ENCODE results near the gene NR2C2AP.
"Not testable (repeated sequence)": the region's sequence is repeated elsewhere in the genome, so short reads cannot be mapped to it uniquely, and the experiment has no call there.

The NR2C2AP gene

GRCh38 chr19:19224852-19225494 is 21.8 kb upstream of the NR2C2AP start:
- no peak overlapping the region for H3K4me3 ChIP-seq (ENCODE audit: low read length)
- DNase-seq (ENCODE audit: low read depth) = no peak
- TF ChIP-seq, protein P1, sequence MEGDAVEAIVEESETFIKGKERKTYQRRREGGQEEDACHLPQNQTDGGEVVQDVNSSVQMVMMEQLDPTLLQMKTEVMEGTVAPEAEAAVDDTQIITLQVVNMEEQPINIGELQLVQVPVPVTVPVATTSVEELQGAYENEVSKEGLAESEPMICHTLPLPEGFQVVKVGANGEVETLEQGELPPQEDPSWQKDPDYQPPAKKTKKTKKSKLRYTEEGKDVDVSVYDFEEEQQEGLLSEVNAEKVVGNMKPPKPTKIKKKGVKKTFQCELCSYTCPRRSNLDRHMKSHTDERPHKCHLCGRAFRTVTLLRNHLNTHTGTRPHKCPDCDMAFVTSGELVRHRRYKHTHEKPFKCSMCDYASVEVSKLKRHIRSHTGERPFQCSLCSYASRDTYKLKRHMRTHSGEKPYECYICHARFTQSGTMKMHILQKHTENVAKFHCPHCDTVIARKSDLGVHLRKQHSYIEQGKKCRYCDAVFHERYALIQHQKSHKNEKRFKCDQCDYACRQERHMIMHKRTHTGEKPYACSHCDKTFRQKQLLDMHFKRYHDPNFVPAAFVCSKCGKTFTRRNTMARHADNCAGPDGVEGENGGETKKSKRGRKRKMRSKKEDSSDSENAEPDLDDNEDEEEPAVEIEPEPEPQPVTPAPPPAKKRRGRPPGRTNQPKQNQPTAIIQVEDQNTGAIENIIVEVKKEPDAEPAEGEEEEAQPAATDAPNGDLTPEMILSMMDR (conservative IDR thresholded peaks at IDR 0.05; ENCODE audit: low read depth, low read length) = peak; percentile 74

DNA sequence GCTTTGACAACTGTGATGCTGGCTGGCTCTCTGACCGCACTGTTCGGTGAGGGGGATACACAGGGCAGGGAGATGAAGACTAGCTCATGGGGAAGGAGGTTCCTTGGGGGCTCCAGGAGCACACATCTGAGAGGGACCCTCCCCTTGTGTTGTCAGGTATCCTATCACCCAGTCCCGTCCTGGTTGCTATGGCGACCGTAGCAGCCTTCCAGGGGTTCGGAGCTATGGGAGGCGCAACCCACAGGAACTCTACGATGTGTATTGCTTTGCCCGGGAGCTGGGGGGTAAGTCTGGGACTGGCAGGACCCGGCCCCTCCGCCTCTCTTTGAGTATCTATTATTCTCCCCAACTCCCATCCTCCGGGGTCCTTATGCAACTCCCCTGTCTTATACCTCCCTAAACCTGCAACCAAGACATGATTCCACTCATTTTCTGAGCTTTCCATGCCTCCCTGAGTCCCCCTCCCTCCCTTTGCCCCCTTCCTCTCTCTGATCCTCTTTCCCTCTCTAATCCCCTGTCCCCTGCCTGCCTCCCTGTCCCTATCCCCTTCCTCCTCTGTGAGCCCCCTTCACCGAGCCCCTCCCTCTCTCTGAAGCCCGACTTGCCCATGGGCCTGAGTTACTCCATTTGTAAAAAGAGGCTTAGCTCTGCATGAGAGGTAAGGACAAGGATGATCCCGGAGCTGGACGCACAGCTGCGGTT is 21.1 kb upstream of the NR2C2AP start:
- no peak for DNase-seq (ENCODE audit: low read depth)
- TF ChIP-seq, protein P1 (conservative IDR thresholded peaks at IDR 0.05; ENCODE audit: low read depth, low read length) = no peak
- H3K4me3 ChIP-seq (ENCODE audit: low read length) = no peak overlapping the region

DNA sequence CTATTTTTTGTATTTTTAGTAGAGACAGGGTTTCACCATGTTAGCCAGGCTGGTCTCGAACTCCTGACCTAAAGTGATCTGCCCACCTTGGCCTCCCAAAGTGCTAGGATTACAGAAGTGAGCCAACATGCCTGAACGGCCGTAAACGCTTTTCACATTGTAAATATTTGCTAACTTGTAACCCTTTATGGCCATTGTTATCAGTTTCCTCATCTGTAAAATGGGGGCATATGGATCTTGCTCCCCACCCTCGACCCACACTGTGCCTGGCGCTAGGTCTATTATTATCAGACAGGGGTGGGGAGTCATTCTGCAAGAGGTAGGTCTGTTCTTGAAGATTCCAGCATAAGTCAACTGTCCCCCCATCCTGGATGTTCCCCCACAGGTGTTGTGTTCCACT is 20.4 kb upstream of the NR2C2AP start:
- DNase-seq (ENCODE audit: low read depth) = no peak
- no peak overlapping the region for H3K4me3 ChIP-seq (ENCODE audit: low read length)
- TF ChIP-seq, protein P1 (conservative IDR thresholded peaks at IDR 0.05; ENCODE audit: low read depth, low read length) = no peak

GRCh38 chr19:19223060-19223459 is 19.8 kb upstream of the NR2C2AP start:
- H3K4me3 ChIP-seq (ENCODE audit: low read length) = no peak overlapping the region
- no peak for DNase-seq (ENCODE audit: low read depth)
- TF ChIP-seq, protein P1 (conservative IDR thresholded peaks at IDR 0.05; ENCODE audit: low read depth, low read length) = no peak

GRCh38 chr19:19221000-19221399 is 17.8 kb upstream of the NR2C2AP start:
- DNase-seq (ENCODE audit: low read depth); H3K4me3 ChIP-seq (ENCODE audit: low read length): not testable (repeated sequence)

GRCh38 chr19:19218911-19219310 is 15.7 kb upstream of the NR2C2AP start:
- no peak for DNase-seq (ENCODE audit: low read depth)
- TF ChIP-seq, protein P1 (conservative IDR thresholded peaks at IDR 0.05; ENCODE audit: low read depth, low read length) = no peak
- H3K4me3 ChIP-seq (ENCODE audit: low read length) = no peak overlapping the region

DNA sequence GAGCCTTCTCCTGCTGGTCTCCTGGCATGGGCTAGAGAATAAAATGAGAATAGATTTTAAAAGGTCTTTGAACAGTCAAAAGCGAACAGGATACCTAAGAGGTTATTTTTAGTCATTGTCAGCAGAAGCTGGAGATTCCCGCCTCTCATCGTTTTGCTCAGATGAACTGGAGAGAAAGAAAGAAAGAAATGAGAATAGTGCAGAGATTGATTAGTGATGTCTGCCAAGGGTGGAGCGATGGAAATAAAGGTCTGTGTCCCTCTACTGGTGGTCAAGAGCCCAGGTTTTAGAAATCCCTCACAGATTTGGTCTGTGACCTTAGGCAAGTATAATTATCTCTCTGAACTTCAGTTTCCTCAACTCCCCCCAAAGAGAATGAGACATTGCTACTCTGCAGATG is 13.9 kb upstream of the NR2C2AP start:
- TF ChIP-seq, protein P1 (conservative IDR thresholded peaks at IDR 0.05; ENCODE audit: low read depth, low read length) = peak; percentile 22
- DNase-seq (ENCODE audit: low read depth) = no peak

More for the DNA sequence above, 13.9 kb upstream of the NR2C2AP start:
- H3K4me3 ChIP-seq (ENCODE audit: low read length) = no peak overlapping the region

Data from retinal pigment epithelial cell (primary cell).